Measurements from ENCODE around the gene KRTAP13-3.

KRTAP13-3 gene

DNA sequence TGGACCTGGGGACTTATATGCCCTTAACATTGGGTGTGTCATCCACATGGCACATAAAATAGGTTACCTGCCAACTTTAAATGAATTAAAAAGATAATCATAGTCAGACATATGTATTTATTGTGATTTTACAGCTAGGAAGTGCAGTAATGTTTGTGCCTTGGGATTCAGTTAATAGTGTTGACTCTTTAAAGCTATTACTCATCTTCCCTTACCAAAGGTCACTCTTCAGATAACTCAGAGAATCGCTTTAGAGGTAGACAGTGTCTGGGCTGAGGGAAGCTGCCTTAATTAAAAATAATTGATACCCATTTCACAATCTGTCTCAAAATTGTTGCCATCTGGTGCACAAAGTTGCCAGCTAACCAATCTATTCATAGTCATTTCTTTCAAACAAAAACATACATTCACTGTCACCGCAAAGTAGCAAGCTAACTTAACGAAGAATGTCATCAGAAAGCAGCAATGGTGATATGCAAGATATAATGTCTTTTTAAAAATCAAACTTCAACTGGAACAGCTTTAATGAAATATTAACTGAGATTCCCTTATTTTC, 11.4 kb upstream of the KRTAP13-3 start:
- DNase-seq, result no peak
- no peak overlapping the region for H4K8ac ChIP-seq (ENCODE audit: low read length)
- H3K4me1 ChIP-seq (ENCODE audit: control insufficient read depth, insufficient read depth, low read depth, low read length), result no peaks in the 10 kb centered on the region
- no peak overlapping the region for H3K27ac ChIP-seq (ENCODE audit: low read length, poor library complexity, severe bottlenecking)
- no peak overlapping the region for H2BK120ac ChIP-seq (ENCODE audit: low read depth, low read length)
- H2AK5ac ChIP-seq (ENCODE audit: low read length, severe bottlenecking), result no peak overlapping the region
- H4K91ac ChIP-seq (ENCODE audit: low read length), result no peak overlapping the region
- no peaks in the 10 kb centered on the region for H3K79me1 ChIP-seq (replicated peaks; ENCODE audit: low read length, poor library complexity, severe bottlenecking)
- H3K27me3 ChIP-seq (ENCODE audit: control insufficient read depth in 1 of 2, insufficient read depth in 1 of 2, low read length in 2 of 2), result no peaks in the 10 kb centered on the region
- H3K23ac ChIP-seq (ENCODE audit: low read length in 2 of 2), result no peak overlapping the region
- no peak overlapping the region for H3K14ac ChIP-seq (ENCODE audit: low read length in 2 of 2)
- H2BK12ac ChIP-seq (ENCODE audit: low read length in 2 of 2), result no peak overlapping the region
- H2BK15ac ChIP-seq (ENCODE audit: low read depth, poor library complexity, severe bottlenecking), result no peak overlapping the region
- no peak overlapping the region for H3K4me2 ChIP-seq (ENCODE audit: low read length, poor library complexity, severe bottlenecking)
- no peak overlapping the region for H3K4ac ChIP-seq (ENCODE audit: low read depth in 1 of 2, low read length in 2 of 2)
- H3K18ac ChIP-seq (ENCODE audit: low read depth in 1 of 2, low read length in 2 of 2), result no peak overlapping the region
- H3K9ac ChIP-seq (ENCODE audit: low read length), result no peak overlapping the region
- H3K36me3 ChIP-seq (ENCODE audit: control insufficient read depth in 1 of 2, insufficient read depth in 2 of 2, low read depth in 1 of 2, low read length in 2 of 2), result no peaks in the 10 kb centered on the region
- no peak overlapping the region for H2AFZ ChIP-seq (ENCODE audit: low read depth, low read length)
- no peak overlapping the region for H3K4me3 ChIP-seq (ENCODE audit: insufficient read depth in 1 of 2, low read depth in 1 of 2, low read length in 2 of 2)
- no peaks in the 10 kb centered on the region for H3K9me3 ChIP-seq (ENCODE audit: control insufficient read depth, low read length)
- 73% methylated on average over 1 of the region's 3 CpGs for WGBS
- no peak overlapping the region for H2BK5ac ChIP-seq (ENCODE audit: low read depth, low read length, poor library complexity, severe bottlenecking)

DNA sequence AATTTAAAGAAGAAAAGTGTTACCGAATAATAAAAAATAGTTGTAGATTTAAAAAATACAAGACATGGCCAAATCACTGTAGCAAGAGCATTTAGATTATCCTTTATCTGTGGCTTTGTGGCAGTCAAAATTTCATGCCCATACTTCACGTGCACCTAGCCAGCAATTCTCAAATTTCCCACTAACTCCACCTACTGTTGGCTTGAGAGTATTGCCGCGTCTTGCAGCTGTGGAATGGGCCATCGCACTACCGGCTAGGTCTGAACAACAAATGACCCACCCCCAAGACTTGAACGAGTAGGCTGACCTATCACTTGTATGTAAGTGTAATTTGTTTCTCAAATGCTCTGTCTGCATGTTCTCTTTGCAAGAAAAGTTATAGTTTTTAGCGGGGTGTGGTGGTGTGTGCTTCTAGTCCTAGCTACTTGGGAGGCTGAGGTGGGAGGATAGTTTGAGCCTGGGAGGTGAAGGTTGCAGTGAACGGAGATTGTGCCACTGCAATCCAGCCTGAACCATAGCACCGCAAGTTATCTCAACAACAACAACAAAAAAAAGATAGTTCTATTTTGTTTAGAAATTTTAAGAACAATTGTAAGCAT, 8.4 kb upstream of the KRTAP13-3 start:
- 4% methylated on average over 7 of the region's 10 CpGs for WGBS

DNA sequence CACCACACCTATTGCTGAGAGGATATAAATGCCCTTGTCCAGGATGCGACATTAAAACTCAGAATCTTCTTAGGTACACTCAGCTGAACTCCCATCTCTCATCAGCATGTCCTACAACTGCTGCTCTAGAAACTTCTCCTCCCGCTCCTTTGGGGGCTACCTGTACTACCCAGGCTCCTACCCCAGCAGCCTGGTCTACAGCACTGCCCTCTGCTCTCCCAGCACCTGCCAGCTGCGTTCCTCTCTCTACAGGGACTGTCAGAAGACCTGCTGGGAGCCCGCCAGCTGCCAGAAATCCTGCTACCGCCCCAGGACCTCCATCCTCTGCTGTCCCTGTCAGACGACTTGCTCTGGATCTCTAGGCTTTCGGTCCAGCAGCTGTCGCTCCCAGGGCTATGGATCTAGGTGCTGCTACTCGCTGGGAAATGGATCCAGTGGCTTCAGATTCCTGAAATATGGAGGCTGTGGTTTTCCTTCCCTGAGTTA, 4.5 kb upstream of the KRTAP13-3 start, which contains the start of gene KRTAP13-4:
KRTAP13-4 (plus strand) TSS at position 51 of the 486 bp plus-strand sequence; CDS start at position 107, 56 bp downstream.
- WGBS, result 51% methylated on average over 9 of the region's 9 CpGs
- H2AFZ ChIP-seq (ENCODE audit: low read depth, low read length), result no peak within 1 kb of the TSS
- H3K4me1 ChIP-seq (ENCODE audit: control insufficient read depth, insufficient read depth, low read depth, low read length), result no peaks in the 10 kb centered on the region
- DNase-seq, result no peak
- H3K36me3 ChIP-seq (ENCODE audit: control insufficient read depth in 1 of 2, insufficient read depth in 2 of 2, low read depth in 1 of 2, low read length in 2 of 2), result no peaks in the 10 kb centered on the region
- H3K4me3 ChIP-seq (ENCODE audit: insufficient read depth in 1 of 2, low read depth in 1 of 2, low read length in 2 of 2), result no peak within 1 kb of the TSS
- H4K8ac ChIP-seq (ENCODE audit: low read length), result no peak within 1 kb of the TSS
- no peak within 1 kb of the TSS for H2BK15ac ChIP-seq (ENCODE audit: low read depth, poor library complexity, severe bottlenecking)
- no peak within 1 kb of the TSS for H3K18ac ChIP-seq (ENCODE audit: low read depth in 1 of 2, low read length in 2 of 2)
- H3K27me3 ChIP-seq (ENCODE audit: control insufficient read depth in 1 of 2, insufficient read depth in 1 of 2, low read length in 2 of 2), result no peaks in the 10 kb centered on the region
- no peaks in the 10 kb centered on the region for H3K9me3 ChIP-seq (ENCODE audit: control insufficient read depth, low read length)
- peak within 1 kb of the TSS; percentile 39 for H3K4me2 ChIP-seq (ENCODE audit: low read length, poor library complexity, severe bottlenecking)
- H3K14ac ChIP-seq (ENCODE audit: low read length in 2 of 2), result no peak within 1 kb of the TSS
- H2AK5ac ChIP-seq (ENCODE audit: low read length, severe bottlenecking), result no peak within 1 kb of the TSS
- no peak within 1 kb of the TSS for H2BK12ac ChIP-seq (ENCODE audit: low read length in 2 of 2)
- no peak within 1 kb of the TSS for H4K91ac ChIP-seq (ENCODE audit: low read length)
- H3K27ac ChIP-seq (ENCODE audit: low read length, poor library complexity, severe bottlenecking), result no peak within 1 kb of the TSS
- no peak within 1 kb of the TSS for H3K4ac ChIP-seq (ENCODE audit: low read depth in 1 of 2, low read length in 2 of 2)
- no peak within 1 kb of the TSS for H3K9ac ChIP-seq (ENCODE audit: low read length)
- H2BK5ac ChIP-seq (ENCODE audit: low read depth, low read length, poor library complexity, severe bottlenecking), result no peak within 1 kb of the TSS
- H3K79me1 ChIP-seq (replicated peaks; ENCODE audit: low read length, poor library complexity, severe bottlenecking), result no peaks in the 10 kb centered on the region
- no peak within 1 kb of the TSS for H3K23ac ChIP-seq (ENCODE audit: low read length in 2 of 2)
- no peak within 1 kb of the TSS for H2BK120ac ChIP-seq (ENCODE audit: low read depth, low read length)

More for the DNA sequence above, 8.4 kb upstream of the KRTAP13-3 start:
- no peaks in the 10 kb centered on the region for H3K27me3 ChIP-seq (ENCODE audit: control insufficient read depth in 1 of 2, insufficient read depth in 1 of 2, low read length in 2 of 2)
- no peak overlapping the region for H3K14ac ChIP-seq (ENCODE audit: low read length in 2 of 2)
- no peak overlapping the region for H2BK12ac ChIP-seq (ENCODE audit: low read length in 2 of 2)
- no peak for DNase-seq
- H3K4me2 ChIP-seq (ENCODE audit: low read length, poor library complexity, severe bottlenecking), result no peak overlapping the region
- H4K91ac ChIP-seq (ENCODE audit: low read length), result no peak overlapping the region
- H3K4me1 ChIP-seq (ENCODE audit: control insufficient read depth, insufficient read depth, low read depth, low read length), result no peaks in the 10 kb centered on the region
- H2BK15ac ChIP-seq (ENCODE audit: low read depth, poor library complexity, severe bottlenecking), result no peak overlapping the region
- H3K4ac ChIP-seq (ENCODE audit: low read depth in 1 of 2, low read length in 2 of 2), result no peak overlapping the region
- no peak overlapping the region for H2AK5ac ChIP-seq (ENCODE audit: low read length, severe bottlenecking)
- no peak overlapping the region for H3K18ac ChIP-seq (ENCODE audit: low read depth in 1 of 2, low read length in 2 of 2)
- no peak overlapping the region for H3K4me3 ChIP-seq (ENCODE audit: insufficient read depth in 1 of 2, low read depth in 1 of 2, low read length in 2 of 2)
- no peak overlapping the region for H2BK5ac ChIP-seq (ENCODE audit: low read depth, low read length, poor library complexity, severe bottlenecking)
- H3K27ac ChIP-seq (ENCODE audit: low read length, poor library complexity, severe bottlenecking), result no peak overlapping the region
- H2BK120ac ChIP-seq (ENCODE audit: low read depth, low read length), result no peak overlapping the region
- no peak overlapping the region for H3K23ac ChIP-seq (ENCODE audit: low read length in 2 of 2)
- H3K36me3 ChIP-seq (ENCODE audit: control insufficient read depth in 1 of 2, insufficient read depth in 2 of 2, low read depth in 1 of 2, low read length in 2 of 2), result no peaks in the 10 kb centered on the region
- H3K9me3 ChIP-seq (ENCODE audit: control insufficient read depth, low read length), result no peaks in the 10 kb centered on the region
- no peak overlapping the region for H3K9ac ChIP-seq (ENCODE audit: low read length)
- H4K8ac ChIP-seq (ENCODE audit: low read length), result no peak overlapping the region
- H2AFZ ChIP-seq (ENCODE audit: low read depth, low read length), result no peak overlapping the region
- no peaks in the 10 kb centered on the region for H3K79me1 ChIP-seq (replicated peaks; ENCODE audit: low read length, poor library complexity, severe bottlenecking)

- Histone ChIP-seq H3K4me3 (ENCODE audit: insufficient read depth in 1 of 2, low read depth in 1 of 2, low read length in 2 of 2) (no peak overlapping the region), H3K27me3 (ENCODE audit: control insufficient read depth in 1 of 2, insufficient read depth in 1 of 2, low read length in 2 of 2) (no peaks in the 10 kb centered on the region), H3K18ac (ENCODE audit: low read depth in 1 of 2, low read length in 2 of 2) (no peak overlapping the region), H2BK5ac (ENCODE audit: low read depth, low read length, poor library complexity, severe bottlenecking) (no peak overlapping the region), H2BK15ac (ENCODE audit: low read depth, poor library complexity, severe bottlenecking) (no peak overlapping the region), H3K23ac (ENCODE audit: low read length in 2 of 2) (no peak overlapping the region), H2BK12ac (ENCODE audit: low read length in 2 of 2) (no peak overlapping the region), H4K91ac (ENCODE audit: low read length) (no peak overlapping the region), H3K36me3 (ENCODE audit: control insufficient read depth in 1 of 2, insufficient read depth in 2 of 2, low read depth in 1 of 2, low read length in 2 of 2) (no peaks in the 10 kb centered on the region), H3K4me1 (ENCODE audit: control insufficient read depth, insufficient read depth, low read depth, low read length) (no peaks in the 10 kb centered on the region), H3K4ac (ENCODE audit: low read depth in 1 of 2, low read length in 2 of 2) (no peak overlapping the region), H3K14ac (ENCODE audit: low read length in 2 of 2) (no peak overlapping the region), H3K27ac (ENCODE audit: low read length, poor library complexity, severe bottlenecking) (no peak overlapping the region), H2BK120ac (ENCODE audit: low read depth, low read length) (no peak overlapping the region), H3K79me1 (replicated peaks; ENCODE audit: low read length, poor library complexity, severe bottlenecking) (no peaks in the 10 kb centered on the region), H3K9me3 (ENCODE audit: control insufficient read depth, low read length) (no peaks in the 10 kb centered on the region), H3K9ac (ENCODE audit: low read length) (no peak overlapping the region), H2AFZ (ENCODE audit: low read depth, low read length) (no peak overlapping the region), H2AK5ac (ENCODE audit: low read length, severe bottlenecking) (no peak overlapping the region), H4K8ac (ENCODE audit: low read length) (no peak overlapping the region), H3K4me2 (ENCODE audit: low read length, poor library complexity, severe bottlenecking) (no peak overlapping the region)
- WGBS, result 76% methylated on average over 3 of the region's 3 CpGs
- DNase-seq, result no peak
Observed at GRCh38 chr21:30426731-30427130, 1.0 kb upstream of the KRTAP13-3 start.
